Stomach (tissue), 9 donors: ENCODE data around the gene LIPH. TPM values are rescaled to one million over a fixed set of nuclear protein-coding genes. Genes with fewer than 3 reads are reported as not detected.

Experiments used
- DNase-seq, 2 donors: peaks; one replicate each; pipeline versions ENCODE4 v3.0.0 to v3.0.0-alpha.2; 2013 to 2019
- H3K27ac ChIP-seq, 5 donors: fragments of 200-600 bp in 4 of 5; sonication (generic) in 4 of 5; one replicate each; pipeline ENCODE4 v1.5.1; 2013 to 2019; ENCODE audit warnings: mild to moderate bottlenecking in 1 of 5, moderate library complexity in 1 of 5
- H3K27me3 ChIP-seq, 3 donors: fragments of 200-600 bp; sonication (generic); one replicate each; pipeline ENCODE4 v1.5.1; 2017 to 2019; ENCODE audit warnings: mixed run types in 1 of 3
- H3K36me3 ChIP-seq, 4 donors: fragments of 200-600 bp; sonication (generic); 1 replicate in 3 of 4; 2 replicates in 1 of 4; pipeline ENCODE4 v1.5.1; 2016 to 2019
- H3K4me1 ChIP-seq, 4 donors: fragments of 200-600 bp; sonication (generic); one replicate each; pipeline ENCODE4 v1.5.1; 2016 to 2019
- H3K4me3 ChIP-seq, 4 donors: fragments of 200-600 bp; sonication (generic) in 3 of 4; one replicate each; pipeline ENCODE4 v1.5.1; 2016 to 2019; ENCODE audit warnings: mild to moderate bottlenecking in 1 of 4
- H3K9me3 ChIP-seq, 4 donors: fragments of 200-600 bp; sonication (generic); one replicate each; pipeline ENCODE4 v1.5.1; 2016 to 2019
- CTCF ChIP-seq, 7 experiments: fragments of 450-650 bp in 4 of 7; fragments of 200-600 bp in 3 of 7; sonication (generic) in 3 of 7; IDR thresholded peaks; one replicate each; pipeline ENCODE4 v1.5.1; 2016 to 2019; ENCODE audit warnings: antibody characterized with exemption in 7 of 7, control low read depth in 2 of 7, mild to moderate bottlenecking in 1 of 7
- EP300 ChIP-seq: sonication (generic); formaldehyde crosslinking; IDR thresholded peaks from one replicate; pipeline ENCODE4 v1.6.1; 2017; ENCODE audit warnings: antibody characterized with exemption
- POLR2A ChIP-seq, 4 donors: fragments of 450-650 bp; IDR thresholded peaks; one replicate each; pipeline ENCODE4 v1.6.1; 2016; ENCODE audit warnings: antibody characterized with exemption in 4 of 4, control low read depth in 2 of 4, mild to moderate bottlenecking in 1 of 4, moderate library complexity in 1 of 4
- POLR2AphosphoS5 ChIP-seq, 3 donors: sonication (generic); formaldehyde crosslinking; IDR thresholded peaks; one replicate each; pipeline ENCODE4 v1.6.1; 2016; ENCODE audit warnings: antibody characterized with exemption in 3 of 3
- WGBS, 5 donors: extraction: QIAGEN DNeasy Blood & Tissue Kit in 3 of 5; methylation state at CpG; one replicate each; pipeline versions ENCODE4 v1.1.5 to v1.1.7; 2013 to 2018; 5-methylcytosine and 5-hydroxymethylcytosine counted together
- intact Hi-C: fragments of 100-400 bp; cut with DNase I; formaldehyde crosslinking; loops from one replicate; pipeline ENCODE4 v1.15.1; 2023; ENCODE audit warnings: low total_unique reads
- polyA plus RNA-seq, 3 donors: library from polyadenylated mRNA; stranded (reverse); fragments of 200-250 nt; gene quantifications; one replicate each; pipeline ENCODE4 v1.2.3, GENCODE V29; 2013
- total RNA-seq, 5 donors: library from RNA; depleted of rRNA; stranded (reverse); fragments of >200 nt; gene quantifications; one replicate each; pipeline versions ENCODE4 v1.1.0 to v1.2.3, GENCODE V29; 2014 to 2016
- donor health status: healthy with polysubstance abuse.
- donor health status: Bipolar disorder and iron deficiency.
- donor health status: healthy.

The LIPH gene
- total and polyA plus RNA-seq, 8 donors: 4.3 to 257 (median 16.7) TPM

- Histone ChIP-seq H3K4me1 (peaks cover 0 to 20% (median 9%) of the 10 kb centered on the region in 4 donors), H3K9me3 (no peaks in the 10 kb centered on the region), H3K27me3 (no peaks in the 10 kb centered on the region), H3K36me3 (peaks cover 0 to 16% (median 4%) of the 10 kb centered on the region in 4 donors), H3K4me3 (no peak overlapping the region), H3K27ac (peak overlapping the region in 4 of 5 donors; percentile 3 to 73 (median 44))
- TF ChIP-seq EP300 (no peak), POLR2A (IDR thresholded peaks at IDR 0.05) (no peak), CTCF (IDR thresholded peaks at IDR 0.05) (no peak), POLR2AphosphoS5 (IDR thresholded peaks at IDR 0.05) (no peak)
- intact Hi-C loops: no loop called here
- WGBS, 5 donors: 73 to 80% (median 79%) methylated on average over 2 of the region's 2 CpGs
- no peak for DNase-seq
Observed at GRCh38 chr3:185539934-185540333, 12.5 kb downstream of the LIPH start.

GRCh38 chr3:185537369-185537970 is 14.9 kb downstream of the LIPH start:
- H3K4me3 ChIP-seq: no peak overlapping the region
- DNase-seq: peak; percentile 69 to 91
- peak overlapping the region; percentile 78 to 94 (median 82) for H3K27ac ChIP-seq
- no peaks in the 10 kb centered on the region for H3K9me3 ChIP-seq
- 15 to 25% (median 18%) methylated on average over 9 of the region's 9 CpGs for WGBS, 5 donors
- TF ChIP-seq POLR2A (IDR thresholded peaks at IDR 0.05) (no peak), POLR2AphosphoS5 (IDR thresholded peaks at IDR 0.05) (peak in 2 of 3 donors; percentile 76 to 95), CTCF (IDR thresholded peaks at IDR 0.05) (peak in 1 of 7 experiments; percentile 18), EP300 (no peak)
- H3K27me3 ChIP-seq: no peaks in the 10 kb centered on the region
- H3K36me3 ChIP-seq: peaks cover 0 to 14% (median 5%) of the 10 kb centered on the region in 4 donors
- intact Hi-C loops: no loop called here
- peaks cover 0 to 14% (median 3%) of the 10 kb centered on the region in 4 donors for H3K4me1 ChIP-seq

GRCh38 chr3:185534511-185534910 is 17.9 kb downstream of the LIPH start:
- Histone ChIP-seq H3K9me3 (no peaks in the 10 kb centered on the region), H3K4me3 (no peak overlapping the region), H3K27me3 (no peaks in the 10 kb centered on the region), H3K4me1 (peaks cover 0 to 14% (median 3%) of the 10 kb centered on the region in 4 donors), H3K27ac (peak overlapping the region in 2 of 5 donors; percentile 9 to 50), H3K36me3 (peaks cover 0 to 12% (median 6%) of the 10 kb centered on the region in 4 donors)
- WGBS, 5 donors: 82 to 94% (median 89%) methylated on average over 2 of the region's 2 CpGs
- TF ChIP-seq POLR2A (IDR thresholded peaks at IDR 0.05) (no peak), POLR2AphosphoS5 (IDR thresholded peaks at IDR 0.05) (no peak), EP300 (no peak), CTCF (IDR thresholded peaks at IDR 0.05) (no peak)
- intact Hi-C loops: no loop called here
- no peak for DNase-seq

- Histone ChIP-seq H3K4me1 (peaks cover 0 to 14% (median 3%) of the 10 kb centered on the region in 4 donors), H3K4me3 (no peak overlapping the region), H3K36me3 (peaks cover 0 to 13% (median 6%) of the 10 kb centered on the region in 4 donors), H3K9me3 (no peaks in the 10 kb centered on the region), H3K27me3 (no peaks in the 10 kb centered on the region), H3K27ac (no peak overlapping the region)
- TF ChIP-seq POLR2AphosphoS5 (IDR thresholded peaks at IDR 0.05) (no peak), CTCF (IDR thresholded peaks at IDR 0.05) (no peak), EP300 (no peak), POLR2A (IDR thresholded peaks at IDR 0.05) (no peak)
- 58 to 67% (median 64%) methylated on average over 5 of the region's 5 CpGs for WGBS, 5 donors
- intact Hi-C loops: no loop called here
- DNase-seq: no peak
Observed at GRCh38 chr3:185532901-185533300, 19.5 kb downstream of the LIPH start.
